ENCODE measurements around the gene SLC44A1.

SLC44A1 gene

GRCh38 chr9:105333076-105333475 lies 88.6 kb downstream of the SLC44A1 start:
- H3K36me3 ChIP-seq (ENCODE audit: control insufficient read depth, insufficient read depth, low read length) = peaks cover 28% of the 10 kb centered on the region
- H3K27ac ChIP-seq (ENCODE audit: low read depth, low read length) = no peak overlapping the region
- no peaks in the 10 kb centered on the region for H3K27me3 ChIP-seq (ENCODE audit: control insufficient read depth, insufficient read depth, low read length)
- H3K9ac ChIP-seq (ENCODE audit: low read depth, low read length) = no peak overlapping the region
- H3K4me3 ChIP-seq (ENCODE audit: low read depth, low read length) = no peak overlapping the region
- H3K4me1 ChIP-seq (ENCODE audit: control insufficient read depth, insufficient read depth, low read length) = no peaks in the 10 kb centered on the region
- H3K9me3 ChIP-seq (ENCODE audit: control insufficient read depth, insufficient read depth, low read length) = no peaks in the 10 kb centered on the region

GRCh38 chr9:105333811-105334210 lies 89.4 kb downstream of the SLC44A1 start:
- Histone ChIP-seq H3K36me3 (ENCODE audit: control insufficient read depth, insufficient read depth, low read length) (peaks cover 29% of the 10 kb centered on the region), H3K27me3 (ENCODE audit: control insufficient read depth, insufficient read depth, low read length) (no peaks in the 10 kb centered on the region), H3K9me3 (ENCODE audit: control insufficient read depth, insufficient read depth, low read length) (no peaks in the 10 kb centered on the region), H3K27ac (ENCODE audit: low read depth, low read length) (no peak overlapping the region), H3K4me3 (ENCODE audit: low read depth, low read length) (no peak overlapping the region), H3K4me1 (ENCODE audit: control insufficient read depth, insufficient read depth, low read length) (no peaks in the 10 kb centered on the region), H3K9ac (ENCODE audit: low read depth, low read length) (no peak overlapping the region)

- no peak overlapping the region for H3K9ac ChIP-seq (ENCODE audit: low read depth, low read length)
- no peaks in the 10 kb centered on the region for H3K4me1 ChIP-seq (ENCODE audit: control insufficient read depth, insufficient read depth, low read length)
- no peaks in the 10 kb centered on the region for H3K27me3 ChIP-seq (ENCODE audit: control insufficient read depth, insufficient read depth, low read length)
- H3K9me3 ChIP-seq (ENCODE audit: control insufficient read depth, insufficient read depth, low read length) = no peaks in the 10 kb centered on the region
- peaks cover 32% of the 10 kb centered on the region for H3K36me3 ChIP-seq (ENCODE audit: control insufficient read depth, insufficient read depth, low read length)
- no peak overlapping the region for H3K4me3 ChIP-seq (ENCODE audit: low read depth, low read length)
- H3K27ac ChIP-seq (ENCODE audit: low read depth, low read length) = no peak overlapping the region
These were observed 93.9 kb downstream of the SLC44A1 start for GRCh38 chr9:105338308-105338707.

- peaks cover 32% of the 10 kb centered on the region for H3K36me3 ChIP-seq (ENCODE audit: control insufficient read depth, insufficient read depth, low read length)
- no peaks in the 10 kb centered on the region for H3K9me3 ChIP-seq (ENCODE audit: control insufficient read depth, insufficient read depth, low read length)
- H3K4me1 ChIP-seq (ENCODE audit: control insufficient read depth, insufficient read depth, low read length) = no peaks in the 10 kb centered on the region
- H3K9ac ChIP-seq (ENCODE audit: low read depth, low read length) = no peak overlapping the region
- H3K4me3 ChIP-seq (ENCODE audit: low read depth, low read length) = no peak overlapping the region
- H3K27ac ChIP-seq (ENCODE audit: low read depth, low read length) = no peak overlapping the region
- no peaks in the 10 kb centered on the region for H3K27me3 ChIP-seq (ENCODE audit: control insufficient read depth, insufficient read depth, low read length)
These were observed 95.4 kb downstream of the SLC44A1 start for GRCh38 chr9:105339849-105340248.

- no peak overlapping the region for H3K27ac ChIP-seq (ENCODE audit: low read depth, low read length)
- no peaks in the 10 kb centered on the region for H3K4me1 ChIP-seq (ENCODE audit: control insufficient read depth, insufficient read depth, low read length)
- peaks cover 18% of the 10 kb centered on the region for H3K36me3 ChIP-seq (ENCODE audit: control insufficient read depth, insufficient read depth, low read length)
- H3K9ac ChIP-seq (ENCODE audit: low read depth, low read length) = no peak overlapping the region
- H3K27me3 ChIP-seq (ENCODE audit: control insufficient read depth, insufficient read depth, low read length) = no peaks in the 10 kb centered on the region
- H3K4me3 ChIP-seq (ENCODE audit: low read depth, low read length) = no peak overlapping the region
- H3K9me3 ChIP-seq (ENCODE audit: control insufficient read depth, insufficient read depth, low read length) = no peaks in the 10 kb centered on the region
These were observed 97.1 kb downstream of the SLC44A1 start for GRCh38 chr9:105341434-105342146.

GRCh38 chr9:105342147-105342505 lies 97.7 kb downstream of the SLC44A1 start:
- H3K36me3 ChIP-seq (ENCODE audit: control insufficient read depth, insufficient read depth, low read length) = peaks cover 13% of the 10 kb centered on the region
- no peaks in the 10 kb centered on the region for H3K4me1 ChIP-seq (ENCODE audit: control insufficient read depth, insufficient read depth, low read length)
- H3K27me3 ChIP-seq (ENCODE audit: control insufficient read depth, insufficient read depth, low read length) = no peaks in the 10 kb centered on the region
- no peak overlapping the region for H3K4me3 ChIP-seq (ENCODE audit: low read depth, low read length)
- no peak overlapping the region for H3K27ac ChIP-seq (ENCODE audit: low read depth, low read length)
- no peak overlapping the region for H3K9ac ChIP-seq (ENCODE audit: low read depth, low read length)
- no peaks in the 10 kb centered on the region for H3K9me3 ChIP-seq (ENCODE audit: control insufficient read depth, insufficient read depth, low read length)

GRCh38 chr9:105344283-105344682 lies 99.8 kb downstream of the SLC44A1 start:
- Histone ChIP-seq H3K9me3 (ENCODE audit: control insufficient read depth, insufficient read depth, low read length) (no peaks in the 10 kb centered on the region), H3K4me1 (ENCODE audit: control insufficient read depth, insufficient read depth, low read length) (no peaks in the 10 kb centered on the region), H3K27ac (ENCODE audit: low read depth, low read length) (no peak overlapping the region), H3K36me3 (ENCODE audit: control insufficient read depth, insufficient read depth, low read length) (peaks cover 9% of the 10 kb centered on the region), H3K4me3 (ENCODE audit: low read depth, low read length) (no peak overlapping the region), H3K9ac (ENCODE audit: low read depth, low read length) (no peak overlapping the region), H3K27me3 (ENCODE audit: control insufficient read depth, insufficient read depth, low read length) (no peaks in the 10 kb centered on the region)

- H3K27ac ChIP-seq (ENCODE audit: low read depth, low read length) = no peak overlapping the region
- no peak overlapping the region for H3K9ac ChIP-seq (ENCODE audit: low read depth, low read length)
- H3K36me3 ChIP-seq (ENCODE audit: control insufficient read depth, insufficient read depth, low read length) = peaks cover 21% of the 10 kb centered on the region
- no peaks in the 10 kb centered on the region for H3K9me3 ChIP-seq (ENCODE audit: control insufficient read depth, insufficient read depth, low read length)
- H3K4me1 ChIP-seq (ENCODE audit: control insufficient read depth, insufficient read depth, low read length) = no peaks in the 10 kb centered on the region
- H3K4me3 ChIP-seq (ENCODE audit: low read depth, low read length) = no peak overlapping the region
- no peaks in the 10 kb centered on the region for H3K27me3 ChIP-seq (ENCODE audit: control insufficient read depth, insufficient read depth, low read length)
These were observed 101.2 kb downstream of the SLC44A1 start for GRCh38 chr9:105345626-105346025.

GRCh38 chr9:105346273-105346672 lies 101.8 kb downstream of the SLC44A1 start:
- no peaks in the 10 kb centered on the region for H3K9me3 ChIP-seq (ENCODE audit: control insufficient read depth, insufficient read depth, low read length)
- no peak overlapping the region for H3K4me3 ChIP-seq (ENCODE audit: low read depth, low read length)
- no peaks in the 10 kb centered on the region for H3K27me3 ChIP-seq (ENCODE audit: control insufficient read depth, insufficient read depth, low read length)
- H3K9ac ChIP-seq (ENCODE audit: low read depth, low read length) = no peak overlapping the region
- H3K27ac ChIP-seq (ENCODE audit: low read depth, low read length) = no peak overlapping the region
- H3K4me1 ChIP-seq (ENCODE audit: control insufficient read depth, insufficient read depth, low read length) = no peaks in the 10 kb centered on the region
- peaks cover 22% of the 10 kb centered on the region for H3K36me3 ChIP-seq (ENCODE audit: control insufficient read depth, insufficient read depth, low read length)

- H3K4me1 ChIP-seq (ENCODE audit: control insufficient read depth, insufficient read depth, low read length) = no peaks in the 10 kb centered on the region
- no peak overlapping the region for H3K9ac ChIP-seq (ENCODE audit: low read depth, low read length)
- H3K4me3 ChIP-seq (ENCODE audit: low read depth, low read length) = no peak overlapping the region
These were observed 110.0 kb downstream of the SLC44A1 start for GRCh38 chr9:105354448-105354847.

GRCh38 chr9:105355781-105356180 lies 111.3 kb downstream of the SLC44A1 start:
- Histone ChIP-seq H3K4me1 (ENCODE audit: control insufficient read depth, insufficient read depth, low read length) (no peaks in the 10 kb centered on the region), H3K4me3 (ENCODE audit: low read depth, low read length) (no peak overlapping the region), H3K36me3 (ENCODE audit: control insufficient read depth, insufficient read depth, low read length) (peaks cover 41% of the 10 kb centered on the region), H3K27ac (ENCODE audit: low read depth, low read length) (no peak overlapping the region), H3K9me3 (ENCODE audit: control insufficient read depth, insufficient read depth, low read length) (no peaks in the 10 kb centered on the region), H3K9ac (ENCODE audit: low read depth, low read length) (no peak overlapping the region), H3K27me3 (ENCODE audit: control insufficient read depth, insufficient read depth, low read length) (no peaks in the 10 kb centered on the region)

More at GRCh38 chr9:105354448-105354847, 110.0 kb downstream of the SLC44A1 start:
- H3K27ac ChIP-seq (ENCODE audit: low read depth, low read length) = no peak overlapping the region
- H3K27me3 ChIP-seq (ENCODE audit: control insufficient read depth, insufficient read depth, low read length) = no peaks in the 10 kb centered on the region
- H3K36me3 ChIP-seq (ENCODE audit: control insufficient read depth, insufficient read depth, low read length) = peaks cover 43% of the 10 kb centered on the region
- H3K9me3 ChIP-seq (ENCODE audit: control insufficient read depth, insufficient read depth, low read length) = no peaks in the 10 kb centered on the region
